Cardiac muscle cell (in vitro differentiated cells and primary cell): ENCODE results near the gene HRH3. TPM values are rescaled to one million over a fixed set of nuclear protein-coding genes. Genes with fewer than 3 reads are reported as not detected.

Experiments used
- DNase-seq, 2 donors: peaks; one replicate each; pipeline versions ENCODE4 v3.0.0 to v3.0.0-alpha.2; 2010 to 2017; ENCODE audit warnings: low read depth in 1 of 2, low spot score in 1 of 2
- H3K27ac ChIP-seq: fragments of 200-600 bp; sonication (generic); 2 replicates; pipeline ENCODE4 v1.5.1; 2016
- H3K27me3 ChIP-seq: fragments of 200-600 bp; sonication (generic); 2 replicates; pipeline ENCODE4 v1.6.0; 2016; ENCODE audit warnings: control low read depth
- H3K36me3 ChIP-seq: fragments of 200-600 bp; sonication (generic); 2 replicates; pipeline ENCODE4 v1.5.1; 2016; ENCODE audit warnings: control low read depth
- H3K4me1 ChIP-seq: fragments of 200-600 bp; sonication (generic); 2 replicates; pipeline ENCODE4 v1.8.1; 2017; ENCODE audit warnings: low read depth, mild to moderate bottlenecking, mixed run types
- H3K4me3 ChIP-seq: fragments of 200-600 bp; sonication (generic); 2 replicates; pipeline ENCODE4 v1.5.1; 2016; ENCODE audit warnings: mild to moderate bottlenecking
- H3K9me3 ChIP-seq: fragments of 200-600 bp; sonication (generic); 2 replicates; pipeline ENCODE4 v1.5.1; 2017; ENCODE audit warnings: low read depth, mild to moderate bottlenecking, control low read depth
- CTCF ChIP-seq: IDR thresholded peaks from 2 replicates; pipeline ENCODE4 v1.5.1; 2012; ENCODE audit warnings: low read depth, mild to moderate bottlenecking, low read length
- polyA plus RNA-seq: library from polyadenylated mRNA; unstranded; fragments of >200 nt; fragmentation: Nextera tagmentation; extraction: Ambion mirVana; gene quantifications from 2 replicates; pipeline ENCODE4 v1.2.1, GENCODE V29; 2016
- total RNA-seq: library from RNA; depleted of rRNA; stranded (reverse); fragments of >200 nt; gene quantifications from 2 replicates; pipeline ENCODE4 v1.2.3, GENCODE V29; 2016

Gene HRH3
- total and polyA plus RNA-seq, 2 experiments from 2014 or later = not detected

DNA sequence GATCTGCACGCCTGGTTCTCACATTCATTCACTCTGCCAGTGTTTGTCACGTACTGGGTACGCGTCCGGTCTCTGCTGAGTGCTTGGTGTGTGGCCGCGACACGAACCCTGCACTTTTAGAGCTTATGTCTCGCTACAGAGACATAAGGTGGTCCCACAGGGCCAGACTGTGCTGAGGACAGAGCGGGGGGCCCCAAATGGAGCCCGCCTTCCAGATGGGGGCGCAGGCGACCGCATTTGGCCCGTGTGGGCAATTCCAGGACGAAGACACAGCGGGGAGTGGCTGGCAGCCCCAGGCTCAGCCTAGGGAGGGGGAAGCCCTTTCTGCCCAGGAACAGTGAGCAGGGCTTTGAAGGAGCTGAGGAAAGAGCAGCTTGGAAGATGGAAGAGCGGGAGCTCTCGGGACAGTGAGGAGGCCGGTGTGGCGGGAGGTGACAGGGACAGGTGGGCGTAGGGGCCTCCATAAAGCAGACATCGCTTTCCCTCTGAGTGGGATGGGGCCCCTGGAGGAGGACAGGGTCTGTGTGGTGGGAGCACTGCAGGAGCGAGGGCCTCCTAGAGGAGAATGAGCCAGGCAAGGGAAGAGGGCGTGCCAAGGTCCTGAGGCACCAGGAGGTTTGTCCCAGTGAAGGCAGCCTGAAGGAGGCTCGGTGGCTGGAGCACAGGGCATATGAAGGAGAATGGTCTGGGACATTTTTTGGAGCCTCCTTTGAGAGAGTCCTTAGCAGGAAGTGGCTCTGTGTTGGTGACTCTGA, 45.0 kb downstream of the HRH3 start:
- DNase-seq = no peak
- Histone ChIP-seq H3K27me3 (no peaks in the 10 kb centered on the region), H3K4me3 (no peak overlapping the region), H3K9me3 (no peaks in the 10 kb centered on the region), H3K4me1 (no peaks in the 10 kb centered on the region), H3K36me3 (peaks cover 19% of the 10 kb centered on the region), H3K27ac (no peak overlapping the region)
- no peak for TF ChIP-seq CTCF

GRCh38 chr20:62174021-62174804, 45.9 kb downstream of the HRH3 start:
- TF ChIP-seq CTCF = no peak
- H3K4me1 ChIP-seq = no peaks in the 10 kb centered on the region
- no peak overlapping the region for H3K4me3 ChIP-seq
- H3K27me3 ChIP-seq = no peaks in the 10 kb centered on the region
- peaks cover 19% of the 10 kb centered on the region for H3K36me3 ChIP-seq
- DNase-seq = no peak
- no peak overlapping the region for H3K27ac ChIP-seq
- no peaks in the 10 kb centered on the region for H3K9me3 ChIP-seq

- Histone ChIP-seq H3K4me1 (no peaks in the 10 kb centered on the region), H3K36me3 (peaks cover 19% of the 10 kb centered on the region), H3K27me3 (no peaks in the 10 kb centered on the region), H3K27ac (no peak overlapping the region), H3K4me3 (no peak overlapping the region), H3K9me3 (no peaks in the 10 kb centered on the region)
- no peak for DNase-seq
- TF ChIP-seq CTCF = no peak
Observed at GRCh38 chr20:62172666-62173065, 47.4 kb downstream of the HRH3 start.

GRCh38 chr20:62171245-62171644, 48.8 kb downstream of the HRH3 start:
- Histone ChIP-seq H3K4me3 (no peak overlapping the region), H3K36me3 (peaks cover 21% of the 10 kb centered on the region), H3K9me3 (no peaks in the 10 kb centered on the region), H3K27me3 (no peaks in the 10 kb centered on the region), H3K4me1 (no peaks in the 10 kb centered on the region), H3K27ac (no peak overlapping the region)
- DNase-seq = no peak
- no peak for TF ChIP-seq CTCF

- H3K27me3 ChIP-seq = no peaks in the 10 kb centered on the region
- H3K4me1 ChIP-seq = no peaks in the 10 kb centered on the region
- DNase-seq = no peak
- no peak overlapping the region for H3K4me3 ChIP-seq
- H3K9me3 ChIP-seq = no peaks in the 10 kb centered on the region
- no peak overlapping the region for H3K27ac ChIP-seq
- TF ChIP-seq CTCF = no peak
- H3K36me3 ChIP-seq = peaks cover 21% of the 10 kb centered on the region
Observed at GRCh38 chr20:62170536-62170935, 49.5 kb downstream of the HRH3 start.
